Smooth muscle cell (in vitro differentiated cells): ENCODE measurements around the gene ARHGAP45. TPM values are rescaled to one million over a fixed set of nuclear protein-coding genes. Genes with fewer than 3 reads are reported as not detected.
A peak's percentile ranks its signal among the peaks of the same experiment; 100 is the strongest.
"Not testable (repeated sequence)": the region's sequence is repeated elsewhere in the genome, so short reads cannot be mapped to it uniquely, and the experiment has no call there.

Experiments
- DNase-seq: peaks from one replicate; lab custom pipeline; 2025; ENCODE audit not compliant: unreplicated experiment; lab: John Stamatoyannopoulos, UW
- H2AFZ ChIP-seq: fragments of 200-600 bp; sonication (generic); 2 replicates; pipeline ENCODE4 v1.6.0; 2016; ENCODE audit warnings: antibody characterized with exemption, low read depth, mild to moderate bottlenecking
- H3F3A ChIP-seq: fragments of 200-600 bp; sonication (generic); 2 replicates; pipeline ENCODE4 v1.6.0; 2017; ENCODE audit warnings: antibody characterized with exemption, low read depth
- H3K27ac ChIP-seq: fragments of 200-600 bp; sonication (generic); 2 replicates; pipeline ENCODE4 v1.5.1; 2016; ENCODE audit warnings: low read depth, mild to moderate bottlenecking
- H3K27me3 ChIP-seq: fragments of 200-600 bp; sonication (generic); 2 replicates; pipeline ENCODE4 v1.6.1; 2016; ENCODE audit warnings: low read depth, mild to moderate bottlenecking
- H3K36me3 ChIP-seq: fragments of 200-600 bp; sonication (generic); 2 replicates; pipeline ENCODE4 v1.5.1; 2016; ENCODE audit warnings: low read depth
- H3K4me1 ChIP-seq: fragments of 200-600 bp; sonication (generic); 2 replicates; pipeline ENCODE4 v1.5.1; 2016; ENCODE audit warnings: low read depth
- H3K4me2 ChIP-seq: fragments of 200-600 bp; sonication (generic); 2 replicates; pipeline ENCODE4 v1.6.0; 2016; ENCODE audit warnings: mild to moderate bottlenecking
- H3K4me3 ChIP-seq: fragments of 200-600 bp; sonication (generic); 2 replicates; pipeline ENCODE4 v1.5.1; 2016; ENCODE audit warnings: mild to moderate bottlenecking
- H3K79me2 ChIP-seq: fragments of 200-600 bp; sonication (generic); 2 replicates; pipeline ENCODE4 v1.6.0; 2016; ENCODE audit warnings: low read depth, mild to moderate bottlenecking
- H3K9ac ChIP-seq: fragments of 200-600 bp; sonication (generic); 2 replicates; pipeline ENCODE4 v1.6.0; 2016; ENCODE audit warnings: low read depth
- H3K9me3 ChIP-seq: fragments of 200-600 bp; sonication (generic); replicated peaks from 2 replicates; pipeline ENCODE4 v1.5.1; 2016; ENCODE audit warnings: low read depth
- H4K20me1 ChIP-seq: fragments of 200-600 bp; sonication (generic); 2 replicates; pipeline ENCODE4 v1.6.0; 2016; ENCODE audit warnings: low read depth
- WGBS: methylation state at CpG from one replicate; pipeline ENCODE4 v1.1.7; 2016; ENCODE audit warnings: low lambda C conversion rate; 5-methylcytosine and 5-hydroxymethylcytosine counted together
- polyA plus RNA-seq: library from polyadenylated mRNA; unstranded; fragments of >200 nt; fragmentation: Nextera tagmentation; extraction: Ambion mirVana; gene quantifications from 2 replicates; pipeline ENCODE4 v1.2.1, GENCODE V29; 2016
- total RNA-seq: library from RNA; depleted of rRNA; stranded (reverse); fragments of >200 nt; gene quantifications from 2 replicates; pipeline ENCODE4 v1.2.3, GENCODE V29; 2014
- TF ChIP-seq, protein P1 (sequence below): fragments of 200-600 bp; sonication (generic); IDR thresholded peaks from 2 replicates; pipeline ENCODE4 v1.5.1; 2017; ENCODE audit warnings: borderline replicate concordance, mild to moderate bottlenecking, antibody characterized with exemption; ENCODE audit not compliant: insufficient read depth, poor library complexity, severe bottlenecking

The ARHGAP45 gene
- total and polyA plus RNA-seq, 2 experiments from 2014 or later: 4.4 to 8.0 TPM

- H3K9me3 ChIP-seq: no peaks in the 10 kb centered on the region
- DNase-seq: no peak
- H3K36me3 ChIP-seq: no peaks in the 10 kb centered on the region
- peaks cover 67% of the 10 kb centered on the region for H3K79me2 ChIP-seq
- H3K27me3 ChIP-seq: no peaks in the 10 kb centered on the region
- H3F3A ChIP-seq: peaks cover 5% of the 10 kb centered on the region
- TF ChIP-seq, protein P1, sequence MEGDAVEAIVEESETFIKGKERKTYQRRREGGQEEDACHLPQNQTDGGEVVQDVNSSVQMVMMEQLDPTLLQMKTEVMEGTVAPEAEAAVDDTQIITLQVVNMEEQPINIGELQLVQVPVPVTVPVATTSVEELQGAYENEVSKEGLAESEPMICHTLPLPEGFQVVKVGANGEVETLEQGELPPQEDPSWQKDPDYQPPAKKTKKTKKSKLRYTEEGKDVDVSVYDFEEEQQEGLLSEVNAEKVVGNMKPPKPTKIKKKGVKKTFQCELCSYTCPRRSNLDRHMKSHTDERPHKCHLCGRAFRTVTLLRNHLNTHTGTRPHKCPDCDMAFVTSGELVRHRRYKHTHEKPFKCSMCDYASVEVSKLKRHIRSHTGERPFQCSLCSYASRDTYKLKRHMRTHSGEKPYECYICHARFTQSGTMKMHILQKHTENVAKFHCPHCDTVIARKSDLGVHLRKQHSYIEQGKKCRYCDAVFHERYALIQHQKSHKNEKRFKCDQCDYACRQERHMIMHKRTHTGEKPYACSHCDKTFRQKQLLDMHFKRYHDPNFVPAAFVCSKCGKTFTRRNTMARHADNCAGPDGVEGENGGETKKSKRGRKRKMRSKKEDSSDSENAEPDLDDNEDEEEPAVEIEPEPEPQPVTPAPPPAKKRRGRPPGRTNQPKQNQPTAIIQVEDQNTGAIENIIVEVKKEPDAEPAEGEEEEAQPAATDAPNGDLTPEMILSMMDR: no peak
- H4K20me1 ChIP-seq: peaks cover 82% of the 10 kb centered on the region
- 96% methylated on average over 17 of the region's 17 CpGs for WGBS
- no peak overlapping the region for H3K27ac ChIP-seq
- no peak overlapping the region for H3K9ac ChIP-seq
- no peak overlapping the region for H3K4me3 ChIP-seq
- H3K4me2 ChIP-seq: no peak overlapping the region
- H2AFZ ChIP-seq: no peak overlapping the region
- H3K4me1 ChIP-seq: peaks cover 9% of the 10 kb centered on the region
These were observed 61.1 kb downstream of the ARHGAP45 start for GRCh38 chr19:1128106-1128505.

DNA sequence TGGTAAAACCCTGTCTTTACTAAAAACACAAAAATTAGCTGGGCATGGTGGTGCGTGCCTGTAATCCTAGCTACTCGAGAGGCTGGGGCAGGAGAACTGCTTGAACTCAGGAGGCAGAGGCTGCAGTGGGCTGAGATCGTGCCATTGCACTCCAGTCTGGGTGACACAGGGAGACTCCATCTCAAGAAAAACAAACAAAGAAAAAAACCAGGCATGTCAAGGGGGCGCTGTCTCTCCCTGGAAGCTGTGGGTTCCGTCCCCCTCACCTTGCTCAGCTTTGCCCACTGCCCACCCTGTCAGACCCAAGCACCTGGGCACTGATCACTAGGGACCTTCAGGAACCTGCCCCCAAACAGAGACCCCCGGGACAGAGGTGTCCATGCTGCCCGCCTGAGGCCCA, 62.1 kb downstream of the ARHGAP45 start:
- not testable (repeated sequence) for H3K27ac ChIP-seq, H3F3A ChIP-seq, H3K4me2 ChIP-seq, H3K27me3 ChIP-seq, H3K4me3 ChIP-seq, H2AFZ ChIP-seq, H3K9ac ChIP-seq, DNase-seq, H3K4me1 ChIP-seq, H3K36me3 ChIP-seq, H3K9me3 ChIP-seq
- peaks cover 67% of the 10 kb centered on the region for H3K79me2 ChIP-seq
- 97% methylated on average over 7 of the region's 7 CpGs for WGBS
- peaks cover 72% of the 10 kb centered on the region for H4K20me1 ChIP-seq

DNA sequence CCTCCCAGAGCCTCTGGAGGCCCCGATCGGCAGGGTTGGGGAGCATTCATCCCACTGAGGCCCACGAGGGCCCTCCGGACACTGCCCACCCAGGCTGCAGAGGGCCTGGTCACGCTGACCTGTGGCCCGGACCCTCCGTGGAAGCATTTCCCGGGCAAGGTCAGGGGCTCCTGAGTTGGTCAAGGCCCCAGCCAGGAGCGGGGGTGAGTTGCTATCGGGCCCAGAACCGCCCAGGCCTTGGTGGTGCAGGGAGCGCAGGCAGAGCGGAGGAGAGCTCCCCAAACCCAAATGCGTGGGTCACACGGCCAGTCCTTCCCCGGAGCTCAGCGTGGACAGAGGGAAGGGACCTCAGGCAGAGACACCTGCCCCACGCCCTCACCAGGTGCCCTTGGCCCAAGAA, 62.6 kb downstream of the ARHGAP45 start:
- peaks cover 5% of the 10 kb centered on the region for H3F3A ChIP-seq
- no peak overlapping the region for H3K27ac ChIP-seq
- peaks cover 67% of the 10 kb centered on the region for H3K79me2 ChIP-seq
- H2AFZ ChIP-seq: no peak overlapping the region
- no peak overlapping the region for H3K4me2 ChIP-seq
- H3K27me3 ChIP-seq: no peaks in the 10 kb centered on the region
- H4K20me1 ChIP-seq: peaks cover 68% of the 10 kb centered on the region
- WGBS: 96% methylated on average over 18 of the region's 18 CpGs
- DNase-seq: no peak
- TF ChIP-seq, protein P1: no peak
- no peaks in the 10 kb centered on the region for H3K36me3 ChIP-seq
- H3K4me1 ChIP-seq: peaks cover 10% of the 10 kb centered on the region
- H3K4me3 ChIP-seq: no peak overlapping the region
- no peaks in the 10 kb centered on the region for H3K9me3 ChIP-seq
- H3K9ac ChIP-seq: no peak overlapping the region

GRCh38 chr19:1130771-1131717, 64.1 kb downstream of the ARHGAP45 start:
- Histone ChIP-seq H3K27ac (peak overlapping the region; percentile 93), H2AFZ (no peak overlapping the region)

More at GRCh38 chr19:1130771-1131717, 64.1 kb downstream of the ARHGAP45 start:
- Histone ChIP-seq H3K27me3 (no peaks in the 10 kb centered on the region), H3K4me2 (peak overlapping the region; percentile 97), H3K36me3 (no peaks in the 10 kb centered on the region), H3K79me2 (peaks cover 54% of the 10 kb centered on the region), H3K4me1 (peaks cover 10% of the 10 kb centered on the region), H3F3A (peaks cover 5% of the 10 kb centered on the region), H3K9me3 (no peaks in the 10 kb centered on the region), H3K9ac (peak overlapping the region; percentile 91), H3K4me3 (peak overlapping the region; percentile 70), H4K20me1 (peaks cover 54% of the 10 kb centered on the region)
- DNase-seq: no peak
- 58% methylated on average over 21 of the region's 22 CpGs for WGBS
- TF ChIP-seq, protein P1: no peak
